GM21619 (cell line): ENCODE data around the gene LCN15.
A peak's percentile ranks its signal among the peaks of the same experiment; 100 is the strongest.
"Not testable (repeated sequence)": the region's sequence is repeated elsewhere in the genome, so short reads cannot be mapped to it uniquely, and the experiment has no call there.

ENCODE experiments used
- ATAC-seq: cut with Tn5 transposase; IDR thresholded peaks from one replicate; pipeline ENCODE4 v1.9.1; 2021; ENCODE audit not compliant: unreplicated experiment

Gene LCN15

DNA sequence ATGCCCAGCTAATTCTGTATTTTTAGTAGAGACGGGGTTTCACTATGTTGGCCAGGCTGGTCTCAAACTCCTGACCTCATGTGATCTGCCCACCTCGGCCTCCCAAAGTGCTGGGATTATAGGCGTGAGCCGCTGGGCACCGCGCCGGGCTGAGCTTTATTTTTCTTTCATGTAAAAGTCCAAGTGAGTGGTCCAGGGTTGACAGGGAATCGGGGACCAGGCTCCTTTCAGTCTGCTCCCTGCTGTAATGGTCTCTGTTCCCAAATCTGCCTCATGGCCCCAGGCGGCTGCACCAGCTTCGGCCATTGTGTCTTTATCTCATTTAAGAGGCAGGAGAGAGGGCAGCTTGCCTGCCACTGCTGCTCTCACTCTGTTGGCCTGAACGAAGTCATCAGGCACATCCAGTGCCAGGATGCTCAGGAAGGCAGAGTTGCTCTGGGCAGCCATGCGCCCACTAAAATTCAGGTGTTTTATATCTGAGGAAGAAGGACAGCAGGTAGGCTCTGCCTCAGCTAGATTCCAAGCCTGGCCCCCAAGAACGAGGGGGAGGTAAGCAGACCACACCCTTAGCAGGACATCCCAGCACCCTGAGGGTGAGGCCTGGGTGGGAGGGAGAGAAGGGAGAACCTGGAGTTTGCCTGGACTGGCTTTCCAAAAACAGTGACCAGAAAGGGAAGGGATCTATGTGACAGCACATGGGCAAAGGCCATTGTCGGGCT lies 30.1 kb upstream of the LCN15 start:
- ATAC-seq, result no peak

DNA sequence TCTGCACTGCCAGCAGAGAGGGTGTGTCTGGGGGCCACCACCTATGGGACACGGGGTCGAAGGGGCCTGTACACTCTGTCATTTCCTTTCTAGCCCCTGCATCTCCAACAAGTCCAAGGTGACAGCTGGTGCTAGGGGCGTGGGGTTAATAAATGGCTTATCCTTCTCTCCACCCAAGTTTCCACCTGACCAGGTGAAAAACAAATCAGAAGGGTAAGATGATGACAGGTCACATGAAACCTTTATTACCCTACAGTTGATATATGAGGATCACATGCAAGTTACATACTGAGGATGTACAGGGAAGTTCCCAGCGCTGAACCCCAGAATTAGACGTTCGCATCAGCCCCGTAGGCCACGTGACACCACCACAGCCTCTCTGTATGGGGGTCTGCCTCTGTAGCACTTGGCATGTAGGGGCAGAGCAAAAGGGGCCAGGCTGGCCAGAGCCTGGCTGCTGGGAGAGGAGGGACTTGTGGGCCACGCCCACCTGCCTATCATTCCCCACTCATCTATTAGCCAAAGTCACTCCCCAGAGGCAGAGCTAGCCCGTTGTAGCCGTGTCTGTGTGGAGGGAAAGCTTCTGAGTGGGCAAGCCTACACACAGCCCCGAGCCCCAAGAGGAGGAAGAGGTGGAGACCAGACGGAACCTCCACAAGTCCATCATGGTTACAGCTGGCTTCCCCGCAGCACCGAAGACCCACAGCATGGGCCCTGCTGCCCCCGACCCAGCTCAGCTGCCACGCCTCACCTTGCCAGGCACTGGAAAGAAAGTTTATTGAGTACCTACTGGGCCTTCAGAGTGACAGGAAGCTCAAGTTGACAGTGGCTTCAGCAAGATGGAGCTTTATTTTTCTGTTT lies 29.0 kb upstream of the LCN15 start:
- ATAC-seq, result no peak

DNA sequence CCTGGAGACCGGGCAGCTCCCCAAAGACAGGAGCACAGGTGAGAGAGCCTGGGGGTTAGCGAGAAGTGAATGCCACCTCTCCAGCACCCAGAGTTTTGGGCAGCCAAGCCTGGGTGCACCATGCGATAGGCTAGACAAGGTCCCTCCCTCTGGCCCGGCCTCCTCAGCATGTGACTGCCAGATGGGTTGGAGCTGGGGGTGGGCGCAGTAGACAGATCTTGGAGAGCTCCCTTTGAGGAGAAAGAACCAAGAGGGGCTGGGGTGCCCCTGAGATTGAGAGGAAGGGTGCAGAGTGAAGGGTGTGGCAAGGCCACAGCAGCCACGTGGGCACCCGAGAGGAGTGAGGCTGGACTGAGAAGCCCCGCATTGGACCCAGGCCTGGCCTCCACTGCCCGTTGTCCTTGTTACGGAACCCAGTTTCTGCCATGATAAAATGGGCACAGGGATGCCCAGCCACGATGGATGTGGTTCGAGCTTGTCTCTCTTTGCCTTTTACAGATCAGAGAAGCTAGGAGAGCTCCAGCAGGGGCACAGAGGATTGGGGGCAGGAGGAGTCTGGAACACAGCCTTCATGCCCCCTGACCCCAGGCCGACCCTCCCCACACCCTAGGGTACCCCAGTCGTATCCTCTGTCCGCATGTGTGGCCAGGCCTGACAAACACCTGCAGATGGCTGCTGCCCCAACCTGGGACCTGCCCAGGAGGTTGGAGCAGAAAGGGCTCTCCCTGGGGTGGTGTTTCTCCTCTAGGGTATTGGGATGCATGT lies 28.2 kb upstream of the LCN15 start:
- ATAC-seq, result no peak

DNA sequence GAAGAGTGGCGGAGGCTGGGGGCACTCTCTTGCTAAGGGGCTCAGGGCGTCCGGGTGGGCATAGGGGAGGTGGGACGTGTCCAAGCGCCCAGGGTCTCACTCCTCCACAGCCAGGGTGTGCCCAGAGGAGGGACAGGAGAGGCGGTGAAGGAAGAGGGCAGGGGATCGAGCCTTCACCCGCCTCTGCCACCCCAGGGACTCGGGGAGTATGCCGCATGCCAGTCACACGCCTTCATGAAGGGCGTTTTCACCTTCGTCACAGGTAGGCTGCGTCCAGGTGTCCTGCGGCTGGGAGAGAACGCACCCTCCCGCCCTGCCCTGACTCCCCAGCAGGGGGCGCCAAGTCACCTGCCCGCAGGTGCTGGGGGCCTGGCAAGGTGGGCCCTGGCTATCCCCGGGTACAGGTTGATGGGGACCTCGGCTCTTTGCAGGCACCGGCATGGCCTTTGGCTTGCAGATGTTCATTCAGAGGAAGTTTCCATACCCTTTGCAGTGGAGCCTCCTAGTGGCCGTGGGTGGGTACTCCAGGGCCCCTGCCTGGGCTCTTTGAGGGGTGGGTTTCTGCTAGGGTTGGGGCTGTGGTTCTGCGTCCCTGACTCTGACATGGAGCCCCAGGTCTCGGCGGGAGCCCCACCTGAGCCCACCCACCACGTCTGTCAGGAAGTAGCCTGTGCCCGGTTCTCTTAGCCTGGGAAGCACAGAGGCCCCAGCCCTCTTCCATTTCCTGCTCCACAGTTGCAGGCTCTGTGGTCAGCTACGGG lies 27.4 kb upstream of the LCN15 start:
- no peak for ATAC-seq

DNA sequence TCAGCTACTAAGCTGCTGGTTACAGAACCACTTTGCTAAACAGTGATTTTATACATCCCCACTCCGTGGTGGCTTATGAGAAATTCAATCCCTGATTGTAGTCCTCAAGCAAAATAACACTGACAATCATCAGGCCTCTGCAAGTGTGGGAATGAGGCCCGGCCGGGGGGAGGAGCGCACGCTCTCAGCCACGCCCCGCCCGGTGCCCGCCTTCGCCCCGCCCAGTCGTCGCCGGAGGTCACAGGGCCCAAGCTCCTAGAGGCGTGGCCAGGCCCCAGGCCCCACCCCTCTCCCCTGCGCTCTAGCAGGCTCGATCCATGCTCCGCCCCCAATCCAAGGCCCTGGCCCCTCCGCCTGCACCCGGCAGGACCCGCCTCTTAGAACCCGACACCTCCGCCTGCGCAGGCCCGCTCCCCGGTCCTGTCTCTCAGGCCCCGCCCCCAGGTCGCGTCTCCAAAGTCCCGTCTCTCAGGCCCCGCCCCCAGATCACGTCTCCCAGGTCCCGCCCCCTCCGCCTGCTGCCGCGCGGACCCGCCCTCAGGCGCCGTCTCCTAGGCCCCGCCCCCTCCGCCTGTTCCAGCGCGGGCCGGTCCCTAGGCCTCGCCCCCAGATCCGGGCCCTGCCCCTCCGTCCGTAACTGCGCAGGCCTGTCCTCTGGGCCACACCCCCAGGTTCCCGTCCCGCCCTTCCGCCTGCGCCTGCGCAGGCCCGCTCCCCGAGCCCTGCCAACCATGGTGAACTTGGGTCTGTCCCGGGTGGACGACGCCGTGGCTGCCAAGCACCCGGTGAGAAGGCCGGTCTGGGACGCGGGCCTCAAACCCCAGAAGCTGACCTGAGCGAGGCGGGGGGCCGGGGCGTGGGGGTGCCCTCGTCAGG lies 26.6 kb upstream of the LCN15 start, which contains the start of gene TMEM141:
TSS of gene TMEM141 (plus strand) at position 705 of the 876 bp plus-strand sequence. CDS start at position 732, 27 bp downstream.
- peak; percentile 82 for ATAC-seq

DNA sequence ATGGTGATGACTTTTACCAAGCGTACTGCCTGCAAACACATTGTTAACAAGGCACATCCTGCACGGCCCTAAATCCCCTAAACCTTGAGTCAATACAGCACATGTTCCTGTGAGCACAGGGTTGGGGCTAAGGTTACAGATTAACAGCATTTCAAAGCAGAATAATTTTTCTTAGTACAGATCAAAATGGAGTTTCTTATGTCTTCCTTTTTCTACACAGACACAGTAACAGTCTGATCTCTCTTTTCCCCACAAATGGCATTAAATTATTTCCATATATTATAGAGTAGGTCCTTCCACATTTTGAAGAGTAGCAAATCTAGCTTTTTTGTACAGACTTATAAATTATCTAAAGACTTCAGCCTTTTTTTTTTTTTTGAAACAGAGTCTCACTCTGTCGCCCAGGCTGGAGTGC lies 25.2 kb upstream of the LCN15 start:
- no peak for ATAC-seq

DNA sequence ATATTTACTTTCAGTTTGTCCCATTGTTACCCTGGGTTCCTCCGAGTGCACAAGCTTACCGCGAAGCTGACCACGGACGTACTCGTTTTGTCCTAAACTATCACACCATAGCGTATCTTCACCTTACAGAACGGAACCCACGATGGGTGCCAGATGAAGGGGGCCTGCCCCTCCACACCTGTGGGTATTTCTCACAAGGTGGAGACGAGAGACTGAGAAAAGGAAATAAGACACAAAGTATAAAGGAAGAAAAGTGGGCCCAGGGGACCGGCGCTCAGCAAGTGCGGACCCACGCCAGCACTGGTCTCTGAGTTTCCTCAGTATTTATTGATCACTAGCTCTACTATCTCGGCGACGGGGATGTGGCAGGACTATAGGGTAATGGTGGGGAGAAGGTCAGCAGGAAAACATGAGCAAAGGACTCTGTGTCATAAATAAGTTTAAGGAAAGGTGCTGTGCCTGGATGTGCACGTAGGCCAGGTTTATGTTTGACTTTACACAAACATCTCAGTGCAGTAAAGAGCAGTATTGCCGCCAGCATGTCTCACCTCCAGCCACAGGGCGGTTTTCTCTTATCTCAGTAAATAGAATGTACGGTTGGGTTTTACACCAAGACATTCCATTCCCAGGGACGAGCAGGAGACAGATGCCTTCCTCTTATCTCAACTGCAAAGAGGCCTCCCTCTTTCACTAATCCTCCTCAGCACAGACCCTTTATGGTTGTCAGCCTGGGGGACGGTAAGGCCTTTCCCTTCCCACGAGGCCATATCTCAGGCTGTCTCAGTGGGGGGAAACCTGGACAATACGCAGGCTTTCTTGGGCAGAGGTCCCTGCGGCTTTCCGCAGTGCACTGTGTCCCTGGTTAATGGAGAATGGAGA lies 24.6 kb upstream of the LCN15 start:
- ATAC-seq, result not testable (repeated sequence)

DNA sequence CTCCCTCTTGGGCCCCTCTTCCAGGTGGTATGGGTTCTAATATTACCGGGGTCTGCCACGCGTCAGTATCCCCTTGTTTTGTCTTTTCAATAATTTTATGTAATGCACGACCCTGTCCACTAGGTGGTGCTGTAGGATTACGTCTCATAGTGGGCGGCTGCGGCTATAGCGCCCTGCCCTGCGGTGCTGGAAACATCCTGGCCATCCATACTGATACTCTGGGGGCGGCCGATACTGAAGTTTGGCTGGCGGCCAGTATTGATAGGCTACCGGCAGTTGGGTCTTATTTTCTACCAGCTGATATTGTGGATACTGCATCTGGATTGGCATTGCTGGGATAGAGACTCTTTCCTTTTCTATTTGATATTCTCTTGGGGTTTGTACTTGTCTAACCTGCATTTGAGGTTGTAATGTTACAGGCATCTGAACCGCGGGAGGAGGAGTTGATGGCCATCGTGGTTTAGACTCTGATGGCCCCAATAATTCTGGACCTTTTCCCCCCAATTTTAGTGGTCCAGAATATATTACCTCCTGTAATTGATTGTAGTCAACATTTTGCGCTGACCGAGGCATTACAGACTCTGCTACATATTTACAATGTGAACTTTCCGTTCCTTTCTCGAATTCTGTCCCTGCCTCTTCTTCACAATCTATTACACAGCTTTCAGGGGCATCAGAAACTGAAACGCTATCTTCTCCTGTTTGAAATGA lies 23.5 kb upstream of the LCN15 start:
- no peak for ATAC-seq

DNA sequence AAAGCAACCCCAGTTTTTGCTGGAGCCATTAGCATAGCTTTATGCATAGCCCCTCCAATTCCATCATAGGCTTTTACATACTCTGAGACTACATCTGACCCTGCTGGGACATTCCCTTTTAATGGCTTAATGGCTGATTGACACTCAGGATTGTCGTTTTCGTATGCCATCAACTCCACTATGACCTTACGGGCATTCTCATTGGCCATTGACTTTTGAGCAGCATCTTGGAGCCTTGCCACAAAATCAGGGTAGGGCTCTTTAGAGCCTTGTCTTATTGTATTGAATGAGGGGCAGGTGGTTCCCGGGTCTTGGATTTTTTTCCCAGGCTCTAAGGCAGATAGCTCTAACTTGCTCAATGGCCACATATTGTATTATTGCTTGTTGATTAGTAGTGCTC lies 22.7 kb upstream of the LCN15 start:
- ATAC-seq, result not testable (repeated sequence)

DNA sequence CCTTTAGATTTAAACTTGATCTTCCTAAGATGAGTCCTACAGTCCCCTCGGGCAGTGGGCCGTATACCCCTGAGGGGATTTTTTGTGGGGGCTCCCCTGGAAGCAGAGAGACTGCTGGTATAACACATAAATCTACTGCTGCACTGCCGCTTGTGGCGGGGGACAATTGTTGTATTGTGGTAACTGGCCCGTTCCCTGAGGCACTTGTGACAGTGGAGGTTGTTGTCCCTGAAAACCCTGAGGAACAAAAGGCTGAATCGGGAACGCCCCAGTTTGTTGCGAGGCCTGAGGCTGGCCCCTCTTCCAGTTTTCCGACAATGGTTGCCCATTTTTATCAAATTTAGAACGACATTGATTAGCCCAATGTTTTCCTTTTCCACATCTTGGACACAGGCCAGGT lies 22.1 kb upstream of the LCN15 start:
- no peak for ATAC-seq

DNA sequence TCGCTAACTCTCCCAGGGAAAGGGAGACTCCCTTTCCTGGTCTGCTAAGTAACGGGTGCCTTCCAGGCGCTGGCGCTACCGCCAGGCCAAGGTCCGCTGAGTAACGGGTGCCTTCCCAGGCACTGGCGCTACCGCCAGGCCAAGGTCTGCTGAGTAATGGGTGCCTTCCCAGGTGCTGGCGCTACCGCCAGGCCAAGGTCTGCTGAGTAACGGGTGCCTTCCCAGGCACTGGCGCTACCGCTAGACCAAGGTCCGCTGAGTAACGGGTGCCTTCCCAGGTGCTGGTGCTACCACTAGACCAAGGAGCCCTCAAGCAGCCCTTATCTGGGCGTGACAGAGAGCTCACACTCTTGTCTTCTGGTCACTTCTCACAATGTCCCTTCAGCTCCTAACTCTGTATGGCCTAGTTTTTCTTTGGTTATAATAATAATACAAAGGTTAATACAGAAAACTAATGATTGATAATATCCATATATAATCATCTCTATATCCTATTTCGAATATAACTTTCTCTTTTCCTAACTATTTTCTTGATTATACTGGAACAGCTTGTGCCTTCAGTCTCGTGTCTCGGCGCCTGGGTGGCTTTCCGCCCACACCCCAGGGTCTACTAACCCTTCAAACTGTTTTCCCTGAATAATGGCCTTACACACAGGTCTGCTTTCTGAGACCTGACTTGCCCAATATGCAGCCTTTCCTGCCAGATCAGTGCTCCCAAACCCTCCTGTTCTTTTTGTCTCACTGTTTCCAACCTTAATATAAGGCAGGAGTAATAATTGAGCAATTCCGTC lies 21.4 kb upstream of the LCN15 start:
- ATAC-seq, result not testable (repeated sequence)

DNA sequence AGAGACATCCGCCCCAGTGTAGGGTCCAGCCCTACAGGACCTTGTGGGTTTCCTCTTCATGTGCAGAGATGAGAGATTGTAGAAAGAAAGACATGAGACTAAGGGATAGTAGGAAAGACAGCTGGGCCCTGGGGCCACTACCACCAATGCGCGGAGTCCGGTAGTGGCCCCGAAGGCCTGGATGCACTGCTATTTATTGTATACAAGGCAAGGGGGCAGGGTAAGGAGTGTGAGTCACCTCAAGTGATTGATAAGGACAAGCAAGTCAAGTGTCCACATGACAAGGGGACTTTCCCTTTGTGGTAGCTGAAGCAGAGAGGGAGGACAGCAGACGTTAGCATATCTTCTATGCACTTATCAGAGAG lies 20.7 kb upstream of the LCN15 start:
- no peak for ATAC-seq

DNA sequence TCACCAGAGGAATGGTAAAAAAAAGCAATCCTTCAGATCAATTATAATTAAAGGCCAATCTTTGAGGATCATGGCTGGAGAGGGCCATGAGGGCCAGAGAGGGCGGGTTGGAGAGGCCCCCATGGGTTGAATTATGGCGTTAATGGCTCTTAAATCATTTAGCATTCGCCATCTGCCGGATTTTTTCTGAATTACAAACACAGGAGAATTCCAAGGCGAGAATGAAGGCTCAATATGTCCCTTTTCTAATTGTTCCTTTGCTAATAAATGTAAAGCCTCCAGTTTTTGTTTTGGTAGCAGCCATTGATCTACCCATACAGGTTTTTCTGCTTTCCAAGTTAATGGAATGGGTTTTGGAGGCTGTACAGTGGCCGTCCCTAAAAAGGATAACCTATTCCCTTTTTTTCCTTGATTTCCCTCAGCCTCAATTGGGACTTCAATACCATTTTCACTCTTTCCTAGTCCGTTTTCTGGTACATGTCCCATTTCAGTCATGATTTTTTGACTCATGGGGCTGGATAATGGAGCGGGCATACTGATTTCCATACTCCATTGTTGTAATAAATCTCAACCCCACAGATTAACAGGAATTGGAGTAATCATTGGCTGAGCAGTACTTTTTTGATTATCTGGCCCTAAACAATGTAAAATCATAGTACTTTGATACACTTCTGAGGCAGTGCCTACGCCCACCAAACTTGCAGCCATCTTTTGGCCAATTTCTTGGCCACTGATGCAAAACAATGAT lies 20.1 kb upstream of the LCN15 start:
- no peak for ATAC-seq

DNA sequence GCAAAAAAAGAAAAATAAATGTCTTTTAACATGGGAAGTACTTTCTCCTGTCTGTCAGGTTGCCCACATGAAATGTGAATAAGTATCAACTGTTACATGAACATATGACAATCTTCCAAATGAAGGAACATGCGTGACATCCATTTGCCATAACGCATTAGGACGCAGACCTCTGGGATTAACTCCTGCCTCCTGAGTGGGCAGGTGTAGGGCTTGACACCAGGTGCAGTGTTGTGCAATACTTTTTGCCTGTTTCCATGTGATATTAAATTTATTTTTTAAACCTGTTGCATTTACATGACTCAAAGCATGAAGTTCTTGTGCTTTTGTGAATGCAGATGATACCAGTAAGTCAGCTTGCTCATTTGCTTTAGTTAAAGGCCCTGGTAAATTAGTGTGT lies 18.1 kb upstream of the LCN15 start:
- no peak for ATAC-seq

DNA sequence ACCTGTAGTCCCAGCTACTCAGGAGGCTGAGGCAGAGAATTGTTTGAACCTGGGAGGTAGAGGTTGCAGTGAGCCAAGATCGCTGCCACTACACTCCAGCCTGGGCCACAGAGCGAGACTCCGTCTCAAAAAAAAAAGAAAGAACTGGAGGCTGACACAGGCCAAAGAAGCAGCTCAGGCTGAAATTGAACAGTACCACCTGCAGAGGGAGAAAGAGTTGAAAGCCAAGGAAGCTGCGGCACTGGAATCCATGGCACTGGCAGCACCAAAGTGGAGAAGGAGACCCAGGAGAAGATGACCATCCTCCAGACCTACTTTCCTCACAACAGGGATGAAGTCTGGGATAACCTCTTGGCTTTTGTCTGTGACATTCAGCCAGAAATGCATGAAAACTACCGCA lies 15.5 kb upstream of the LCN15 start:
- ATAC-seq, result no peak

DNA sequence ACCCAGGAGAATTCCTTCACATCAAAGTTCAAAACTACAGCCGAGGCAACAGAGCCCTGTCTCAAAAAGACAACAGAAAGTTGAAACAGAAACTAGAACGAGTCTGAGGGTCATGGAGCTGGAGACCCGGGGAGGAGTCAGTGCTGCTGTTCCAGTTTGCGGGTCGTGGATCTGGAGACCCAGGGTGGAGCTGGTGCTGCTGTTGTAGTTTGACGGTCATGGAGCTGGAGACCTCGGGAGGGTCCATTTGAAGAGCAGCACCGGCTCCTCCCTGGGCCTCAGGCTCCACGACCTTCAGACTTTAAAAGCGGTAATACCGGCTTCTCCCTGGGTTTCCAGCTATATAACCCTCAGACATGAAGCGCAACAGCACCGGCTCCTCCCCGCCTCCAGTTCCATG lies 13.0 kb upstream of the LCN15 start:
- ATAC-seq, result no peak

DNA sequence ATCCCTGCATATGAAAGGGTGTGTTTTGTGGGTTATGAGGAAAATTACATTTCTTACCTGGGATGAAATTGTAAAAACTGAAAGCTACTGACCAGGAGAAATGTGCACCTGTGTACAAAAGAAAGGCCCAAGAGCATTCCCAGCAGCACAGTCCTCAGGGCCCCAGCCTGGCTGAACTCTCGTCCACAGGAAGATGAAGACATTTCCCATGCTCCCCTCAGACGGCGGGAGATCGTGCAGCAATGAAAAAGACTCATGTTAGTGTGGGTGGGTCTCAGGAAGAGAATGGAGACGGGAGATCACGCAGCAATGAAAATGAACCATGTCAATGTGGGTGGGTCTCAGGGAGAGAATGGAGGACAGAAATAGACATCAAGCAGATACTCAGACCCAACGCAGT lies 12.6 kb upstream of the LCN15 start:
- no peak for ATAC-seq
